T-helper 1 cell treated with Interleukin-12 subunit alpha and Interleukin-12 subunit beta and Interleukin-4 antibody, amounts not matched to agents 30 ng/mL and 1 ng/mL, for 36 hours (primary cell): ENCODE results near the gene SLTM. TPM values are rescaled to one million over a fixed set of nuclear protein-coding genes. Genes with fewer than 3 reads are reported as not detected.

Source experiments
- total RNA-seq: library from RNA; stranded (reverse); gene quantifications from 2 replicates; pipeline ENCODE4 v1.2.3, GENCODE V29; 2022

The SLTM gene
- total RNA-seq, 1 donor from 2014 or later = 147 TPM

Other genes with a start within 250 kb of the SLTM start
- gene ADAM10, start 184.0 kb downstream of the SLTM start, total RNA-seq = 171 and 173 TPM in 2 replicates
- 14.8 and 15.8 TPM in 2 replicates for gene MINDY2, start 162.4 kb downstream of the SLTM start, total RNA-seq
- 47.0 and 48.2 TPM in 2 replicates for gene RNF111, start 54.0 kb upstream of the SLTM start, total RNA-seq
- 52.8 and 52.9 TPM in 2 replicates for gene CCNB2, start 171.5 kb upstream of the SLTM start, total RNA-seq